ENCODE measurements around the gene UCP3. TPM values are rescaled to one million over a fixed set of nuclear protein-coding genes. Genes with fewer than 3 reads are reported as not detected.

UCP3 gene
- total and polyA plus RNA-seq, 2 donors (not counting 1 experiment from before 2014, with no cell fraction given): 8.9 to 11.0 TPM

GRCh38 chr11:74015919-74016684 lies 7.2 kb upstream of the UCP3 start:
- intact Hi-C loops (cut with micrococcal nuclease): no loop called here
- Histone ChIP-seq H3K36me3 (replicated peaks in 1 of 2; ENCODE audit: control extremely low read depth in 1 of 2, control insufficient read depth in 1 of 2, extremely low read depth in 1 of 2, insufficient read depth in 2 of 2, low read length in 1 of 2) (peaks cover 1 to 12% of the 10 kb centered on the region in 2 experiments), H3K9me3 (ENCODE audit: control extremely low read depth in 1 of 3, control insufficient read depth in 2 of 3, insufficient read depth in 1 of 3, low read length in 2 of 3) (no peaks in the 10 kb centered on the region), H3K79me2 (ENCODE audit: control insufficient read depth, insufficient read depth, low read length) (peaks cover 7% of the 10 kb centered on the region), H3K27me3 (replicated peaks in 1 of 4; ENCODE audit: control extremely low read depth in 1 of 4, control insufficient read depth in 3 of 4, insufficient read depth in 4 of 4, low read length in 3 of 4) (no peaks in the 10 kb centered on the region), H2AFZ (ENCODE audit: insufficient read depth, low read depth, low read length, poor library complexity, severe bottlenecking) (no peak overlapping the region), H3K4me1 (ENCODE audit: control insufficient read depth in 2 of 2, insufficient read depth in 2 of 2, low read length in 2 of 2) (peaks cover 55 to 72% of the 10 kb centered on the region in 2 donors), H4K20me1 (ENCODE audit: control insufficient read depth, insufficient read depth, low read length, poor library complexity, severe bottlenecking) (no peaks in the 10 kb centered on the region), H3K4me3 (ENCODE audit: control extremely low read depth in 1 of 5, extremely low read depth in 1 of 5, insufficient read depth in 1 of 5, low read depth in 2 of 5, low read length in 4 of 5) (no peak overlapping the region), H3K4me2 (replicated peaks; ENCODE audit: low read depth, low read length, poor library complexity, severe bottlenecking) (no peak overlapping the region), H3K27ac (ENCODE audit: low read length in 2 of 2) (no peak overlapping the region), H3K9ac (ENCODE audit: low read length) (no peak overlapping the region)
- H3K9me3 Mint-ChIP-seq (ENCODE audit: insufficient read depth): no peaks in the 10 kb centered on the region
- H3K4me1 Mint-ChIP-seq: peaks cover 52% of the 10 kb centered on the region
- ChIA-PET CTCF (interaction anchor here (0.8 to 2.3 kb wide), 5 partner anchors 10 to 50 kb away, joined by 3 to 9 read pairs (median 4); partner anchors contain the start of gene UCP2), POLR2A (interaction anchor here (0.9 to 1.6 kb wide), 4 partner anchors 11 to 45 kb away, joined by 3 to 9 read pairs (median 3); no protein-coding TSS in a partner anchor)
- peak overlapping the region; percentile 65 for H3K27ac Mint-ChIP-seq
- TF ChIP-seq CTCF (IDR thresholded peaks at IDR 0.05): no peak
- 100% methylated on average over 1 of the region's 5 CpGs for WGBS (ENCODE audit: insufficient coverage)
- DNase-seq (no peak), ATAC-seq (ENCODE audit: low read depth) (no peak)
- H3K27me3 Mint-ChIP-seq: no peaks in the 10 kb centered on the region
- no peak overlapping the region for H3K4me3 Mint-ChIP-seq

GRCh38 chr11:74014880-74015279 lies 6.0 kb upstream of the UCP3 start:
- no peak overlapping the region for H3K9ac ChIP-seq (ENCODE audit: low read length)
- 40% methylated on average over 1 of the region's 2 CpGs for WGBS (ENCODE audit: insufficient coverage)
- ChIA-PET POLR2A (interaction anchor here (0.9 to 1.6 kb wide), 2 partner anchors 34 to 44 kb away, joined by 3 to 9 read pairs; no protein-coding TSS in a partner anchor), CTCF (interaction anchor here (2.3 kb wide), 1 partner anchor 18 kb away, joined by 9 read pairs; no protein-coding TSS in a partner anchor)
- no peak for DNase-seq
- H3K36me3 ChIP-seq (replicated peaks in 1 of 2; ENCODE audit: control extremely low read depth in 1 of 2, control insufficient read depth in 1 of 2, extremely low read depth in 1 of 2, insufficient read depth in 2 of 2, low read length in 1 of 2): peaks cover 0 to 12% of the 10 kb centered on the region in 2 experiments
- peak overlapping the region; percentile 72 for H3K27ac Mint-ChIP-seq
- H3K27me3 Mint-ChIP-seq: no peaks in the 10 kb centered on the region
- TF ChIP-seq EZH2 (IDR thresholded peaks at IDR 0.05; ENCODE audit: borderline replicate concordance, insufficient read depth, low read depth, low read length, poor library complexity, severe bottlenecking): no peak
- no peak for TF ChIP-seq CTCF (IDR thresholded peaks at IDR 0.05)
- intact Hi-C loops (cut with micrococcal nuclease): no loop called here
- peaks cover 64% of the 10 kb centered on the region for H3K4me1 Mint-ChIP-seq
- ATAC-seq (ENCODE audit: low read depth): no peak
- H2AFZ ChIP-seq (ENCODE audit: insufficient read depth, low read depth, low read length, poor library complexity, severe bottlenecking): no peak overlapping the region
- H3K9me3 Mint-ChIP-seq (ENCODE audit: insufficient read depth): no peaks in the 10 kb centered on the region
- peak overlapping the region; percentile 23 for H3K4me2 ChIP-seq (replicated peaks; ENCODE audit: low read depth, low read length, poor library complexity, severe bottlenecking)
- H3K27me3 ChIP-seq (replicated peaks in 1 of 4; ENCODE audit: control extremely low read depth in 1 of 4, control insufficient read depth in 3 of 4, insufficient read depth in 4 of 4, low read length in 3 of 4): no peaks in the 10 kb centered on the region
- peak overlapping the region in 1 of 2 donors; percentile 14 for H3K27ac ChIP-seq (ENCODE audit: low read length in 2 of 2)
- no peaks in the 10 kb centered on the region for H4K20me1 ChIP-seq (ENCODE audit: control insufficient read depth, insufficient read depth, low read length, poor library complexity, severe bottlenecking)
- no peaks in the 10 kb centered on the region for H3K9me3 ChIP-seq (ENCODE audit: control extremely low read depth in 1 of 3, control insufficient read depth in 2 of 3, insufficient read depth in 1 of 3, low read length in 2 of 3)
- peaks cover 7% of the 10 kb centered on the region for H3K79me2 ChIP-seq (ENCODE audit: control insufficient read depth, insufficient read depth, low read length)
- H3K4me3 Mint-ChIP-seq: no peak overlapping the region
- peaks cover 55 to 72% of the 10 kb centered on the region in 2 donors for H3K4me1 ChIP-seq (ENCODE audit: control insufficient read depth in 2 of 2, insufficient read depth in 2 of 2, low read length in 2 of 2)
- H3K4me3 ChIP-seq (ENCODE audit: control extremely low read depth in 1 of 5, extremely low read depth in 1 of 5, insufficient read depth in 1 of 5, low read depth in 2 of 5, low read length in 4 of 5): no peak overlapping the region

Measured in B cell (primary cell).